ENCODE measurements around the gene ZNF396.

DNA sequence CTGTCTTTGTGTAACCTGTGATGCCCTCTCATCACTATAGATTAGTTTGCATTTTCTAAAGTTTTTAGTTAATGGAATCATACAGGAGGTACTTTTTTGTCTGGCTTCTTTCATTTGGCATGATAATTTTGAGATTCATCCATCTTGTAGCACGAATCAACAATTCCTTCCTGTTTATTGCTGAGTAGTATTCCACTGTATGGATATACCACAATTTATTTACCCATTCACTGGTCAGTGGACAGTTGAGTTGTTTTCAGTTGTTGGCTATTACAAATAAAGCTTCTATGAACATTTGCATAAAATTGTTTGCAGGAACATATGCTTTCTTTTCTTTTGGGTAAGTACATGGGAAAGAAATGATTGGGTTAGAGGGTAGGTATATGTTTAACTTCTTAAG is 40.1 kb upstream of the ZNF396 start:
- TF ChIP-seq EGR1 (IDR thresholded peaks at IDR 0.05; ENCODE audit: low read depth in 2 of 2) = no peak
- TF ChIP-seq, protein P1, sequence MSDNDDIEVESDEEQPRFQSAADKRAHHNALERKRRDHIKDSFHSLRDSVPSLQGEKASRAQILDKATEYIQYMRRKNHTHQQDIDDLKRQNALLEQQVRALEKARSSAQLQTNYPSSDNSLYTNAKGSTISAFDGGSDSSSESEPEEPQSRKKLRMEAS (IDR thresholded peaks at IDR 0.05) = no peak
- TF ChIP-seq, protein P2, sequence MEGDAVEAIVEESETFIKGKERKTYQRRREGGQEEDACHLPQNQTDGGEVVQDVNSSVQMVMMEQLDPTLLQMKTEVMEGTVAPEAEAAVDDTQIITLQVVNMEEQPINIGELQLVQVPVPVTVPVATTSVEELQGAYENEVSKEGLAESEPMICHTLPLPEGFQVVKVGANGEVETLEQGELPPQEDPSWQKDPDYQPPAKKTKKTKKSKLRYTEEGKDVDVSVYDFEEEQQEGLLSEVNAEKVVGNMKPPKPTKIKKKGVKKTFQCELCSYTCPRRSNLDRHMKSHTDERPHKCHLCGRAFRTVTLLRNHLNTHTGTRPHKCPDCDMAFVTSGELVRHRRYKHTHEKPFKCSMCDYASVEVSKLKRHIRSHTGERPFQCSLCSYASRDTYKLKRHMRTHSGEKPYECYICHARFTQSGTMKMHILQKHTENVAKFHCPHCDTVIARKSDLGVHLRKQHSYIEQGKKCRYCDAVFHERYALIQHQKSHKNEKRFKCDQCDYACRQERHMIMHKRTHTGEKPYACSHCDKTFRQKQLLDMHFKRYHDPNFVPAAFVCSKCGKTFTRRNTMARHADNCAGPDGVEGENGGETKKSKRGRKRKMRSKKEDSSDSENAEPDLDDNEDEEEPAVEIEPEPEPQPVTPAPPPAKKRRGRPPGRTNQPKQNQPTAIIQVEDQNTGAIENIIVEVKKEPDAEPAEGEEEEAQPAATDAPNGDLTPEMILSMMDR (IDR thresholded peaks at IDR 0.05; ENCODE audit: low read depth, low read length, missing input control) = no peak
- TF ChIP-seq SP1 (IDR thresholded peaks at IDR 0.05) = no peak
- no peak for TF ChIP-seq TAF1 (conservative IDR thresholded peaks at IDR 0.05)
- no peak for TF ChIP-seq JUND (IDR thresholded peaks at IDR 0.05)
- TF ChIP-seq, protein P3, sequence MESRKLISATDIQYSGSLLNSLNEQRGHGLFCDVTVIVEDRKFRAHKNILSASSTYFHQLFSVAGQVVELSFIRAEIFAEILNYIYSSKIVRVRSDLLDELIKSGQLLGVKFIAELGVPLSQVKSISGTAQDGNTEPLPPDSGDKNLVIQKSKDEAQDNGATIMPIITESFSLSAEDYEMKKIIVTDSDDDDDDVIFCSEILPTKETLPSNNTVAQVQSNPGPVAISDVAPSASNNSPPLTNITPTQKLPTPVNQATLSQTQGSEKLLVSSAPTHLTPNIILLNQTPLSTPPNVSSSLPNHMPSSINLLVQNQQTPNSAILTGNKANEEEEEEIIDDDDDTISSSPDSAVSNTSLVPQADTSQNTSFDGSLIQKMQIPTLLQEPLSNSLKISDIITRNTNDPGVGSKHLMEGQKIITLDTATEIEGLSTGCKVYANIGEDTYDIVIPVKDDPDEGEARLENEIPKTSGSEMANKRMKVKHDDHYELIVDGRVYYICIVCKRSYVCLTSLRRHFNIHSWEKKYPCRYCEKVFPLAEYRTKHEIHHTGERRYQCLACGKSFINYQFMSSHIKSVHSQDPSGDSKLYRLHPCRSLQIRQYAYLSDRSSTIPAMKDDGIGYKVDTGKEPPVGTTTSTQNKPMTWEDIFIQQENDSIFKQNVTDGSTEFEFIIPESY (IDR thresholded peaks at IDR 0.05) = no peak
- no peak for TF ChIP-seq RAD21 (IDR thresholded peaks at IDR 0.05)
- TF ChIP-seq, protein P4, sequence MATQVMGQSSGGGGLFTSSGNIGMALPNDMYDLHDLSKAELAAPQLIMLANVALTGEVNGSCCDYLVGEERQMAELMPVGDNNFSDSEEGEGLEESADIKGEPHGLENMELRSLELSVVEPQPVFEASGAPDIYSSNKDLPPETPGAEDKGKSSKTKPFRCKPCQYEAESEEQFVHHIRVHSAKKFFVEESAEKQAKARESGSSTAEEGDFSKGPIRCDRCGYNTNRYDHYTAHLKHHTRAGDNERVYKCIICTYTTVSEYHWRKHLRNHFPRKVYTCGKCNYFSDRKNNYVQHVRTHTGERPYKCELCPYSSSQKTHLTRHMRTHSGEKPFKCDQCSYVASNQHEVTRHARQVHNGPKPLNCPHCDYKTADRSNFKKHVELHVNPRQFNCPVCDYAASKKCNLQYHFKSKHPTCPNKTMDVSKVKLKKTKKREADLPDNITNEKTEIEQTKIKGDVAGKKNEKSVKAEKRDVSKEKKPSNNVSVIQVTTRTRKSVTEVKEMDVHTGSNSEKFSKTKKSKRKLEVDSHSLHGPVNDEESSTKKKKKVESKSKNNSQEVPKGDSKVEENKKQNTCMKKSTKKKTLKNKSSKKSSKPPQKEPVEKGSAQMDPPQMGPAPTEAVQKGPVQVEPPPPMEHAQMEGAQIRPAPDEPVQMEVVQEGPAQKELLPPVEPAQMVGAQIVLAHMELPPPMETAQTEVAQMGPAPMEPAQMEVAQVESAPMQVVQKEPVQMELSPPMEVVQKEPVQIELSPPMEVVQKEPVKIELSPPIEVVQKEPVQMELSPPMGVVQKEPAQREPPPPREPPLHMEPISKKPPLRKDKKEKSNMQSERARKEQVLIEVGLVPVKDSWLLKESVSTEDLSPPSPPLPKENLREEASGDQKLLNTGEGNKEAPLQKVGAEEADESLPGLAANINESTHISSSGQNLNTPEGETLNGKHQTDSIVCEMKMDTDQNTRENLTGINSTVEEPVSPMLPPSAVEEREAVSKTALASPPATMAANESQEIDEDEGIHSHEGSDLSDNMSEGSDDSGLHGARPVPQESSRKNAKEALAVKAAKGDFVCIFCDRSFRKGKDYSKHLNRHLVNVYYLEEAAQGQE (IDR thresholded peaks at IDR 0.05) = no peak
- no peak for TF ChIP-seq GABPA (IDR thresholded peaks at IDR 0.05 in 1 of 2, conservative IDR thresholded peaks at IDR 0.05 in 1 of 2)
- TF ChIP-seq HNF4A (conservative IDR thresholded peaks at IDR 0.05) = no peak
- TF ChIP-seq, protein P5, sequence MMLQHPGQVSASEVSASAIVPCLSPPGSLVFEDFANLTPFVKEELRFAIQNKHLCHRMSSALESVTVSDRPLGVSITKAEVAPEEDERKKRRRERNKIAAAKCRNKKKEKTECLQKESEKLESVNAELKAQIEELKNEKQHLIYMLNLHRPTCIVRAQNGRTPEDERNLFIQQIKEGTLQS (IDR thresholded peaks at IDR 0.05) = no peak
- TF ChIP-seq FOXA1 (IDR thresholded peaks at IDR 0.05) = no peak
